GM23338 (cell line): ENCODE data around the gene SLC9A8. TPM values are rescaled to one million over a fixed set of nuclear protein-coding genes. Genes with fewer than 3 reads are reported as not detected.

Experiments used
- ATAC-seq: fragments of 200-7000 bp; cut with Tn5 transposase; 3 replicates; pipeline ENCODE4 v1.9.1; 2020
- DNase-seq: peaks from one replicate; pipeline ENCODE4 v3.0.0-alpha.2; 2015; ENCODE audit warnings: low spot score
- H2AFZ ChIP-seq: fragments of 200-600 bp; sonication (generic); 2 replicates; pipeline ENCODE4 v1.8.0; 2016; ENCODE audit warnings: antibody characterized with exemption, mild to moderate bottlenecking, moderate library complexity
- H3F3A ChIP-seq: fragments of 200-600 bp; sonication (generic); replicated peaks from 2 replicates; pipeline ENCODE4 v1.8.0; 2017; ENCODE audit warnings: antibody characterized with exemption, mixed run types, low read depth
- H3K27ac ChIP-seq: fragments of 200-600 bp; sonication (generic); 2 replicates; pipeline ENCODE4 v1.6.1; 2016; ENCODE audit warnings: low read depth
- H3K27me3 ChIP-seq: fragments of 200-600 bp; sonication (generic); 2 replicates; pipeline ENCODE4 v1.8.0; 2016; ENCODE audit warnings: mild to moderate bottlenecking, mixed run types, moderate library complexity; ENCODE audit not compliant: insufficient read depth
- H3K36me3 ChIP-seq: fragments of 200-600 bp; sonication (generic); 2 replicates; pipeline ENCODE4 v1.8.0; 2016; ENCODE audit warnings: mild to moderate bottlenecking; ENCODE audit not compliant: insufficient read depth
- H3K4me1 ChIP-seq: fragments of 200-600 bp; sonication (generic); 2 replicates; pipeline ENCODE4 v1.8.0; 2016; ENCODE audit warnings: mild to moderate bottlenecking, moderate library complexity; ENCODE audit not compliant: insufficient read depth
- H3K4me2 ChIP-seq: fragments of 200-600 bp; sonication (generic); 2 replicates; pipeline ENCODE4 v1.7.1; 2017; ENCODE audit warnings: mixed run types
- H3K4me3 ChIP-seq: fragments of 200-600 bp; sonication (generic); 2 replicates; pipeline ENCODE4 v1.6.1; 2016; ENCODE audit warnings: mixed run types
- H3K79me2 ChIP-seq: fragments of 200-600 bp; sonication (generic); replicated peaks from 2 replicates; pipeline ENCODE4 v1.8.0; 2017; ENCODE audit warnings: mild to moderate bottlenecking; ENCODE audit not compliant: insufficient read depth
- H3K9me2 ChIP-seq: fragments of 200-600 bp; sonication (generic); 2 replicates; pipeline ENCODE4 v1.8.0; 2017; ENCODE audit not compliant: insufficient read depth
- H4K20me1 ChIP-seq: fragments of 200-600 bp; sonication (generic); replicated peaks from 2 replicates; pipeline ENCODE4 v1.8.0; 2017; ENCODE audit warnings: mild to moderate bottlenecking; ENCODE audit not compliant: insufficient read depth
- H3K27ac Mint-ChIP-seq: 2 replicates; pipeline ENCODE4 v1.8.0; 2020; ENCODE audit warnings: inconsistent platforms, mild to moderate bottlenecking, moderate library complexity, mixed read lengths
- H3K27me3 Mint-ChIP-seq: 3 replicates; pipeline ENCODE4 v1.8.0; 2022; ENCODE audit warnings: low read depth, mild to moderate bottlenecking, moderate library complexity, mixed read lengths, inconsistent platforms; ENCODE audit not compliant: insufficient read depth, poor library complexity
- H3K36me3 Mint-ChIP-seq: 3 replicates; pipeline ENCODE4 v1.8.0; 2021; ENCODE audit warnings: low read depth, mild to moderate bottlenecking, inconsistent platforms, moderate library complexity, mixed read lengths
- H3K4me1 Mint-ChIP-seq: 3 replicates; pipeline ENCODE4 v1.8.0; 2020; ENCODE audit warnings: mild to moderate bottlenecking, inconsistent platforms, mixed read lengths
- H3K4me3 Mint-ChIP-seq: 3 replicates; pipeline ENCODE4 v1.8.0; 2021; ENCODE audit warnings: moderate library complexity, mild to moderate bottlenecking, inconsistent platforms, mixed read lengths
- H3K9me3 Mint-ChIP-seq: 3 replicates; pipeline ENCODE4 v1.8.0; 2020; ENCODE audit warnings: moderate library complexity, mild to moderate bottlenecking, inconsistent platforms, mixed read lengths
- NANOG ChIP-seq: IDR thresholded peaks from 2 replicates; pipeline ENCODE4 v1.6.1; 2016; ENCODE audit warnings: antibody characterized with exemption, borderline replicate concordance
- REST ChIP-seq: IDR thresholded peaks from one replicate; pipeline ENCODE4 v1.6.1; 2018; ENCODE audit warnings: antibody characterized with exemption; ENCODE audit not compliant: unreplicated experiment
- STAT1 ChIP-seq: IDR thresholded peaks from one replicate; pipeline ENCODE4 v1.6.1; 2016; ENCODE audit warnings: antibody characterized with exemption; ENCODE audit not compliant: unreplicated experiment
- ZNF114 ChIP-seq: fragments of 250-450 bp; sonication (Bioruptor Pico); IDR thresholded peaks from 2 replicates; pipeline ENCODE4 v1.5.0; 2020; ENCODE audit warnings: mild to moderate bottlenecking, moderate library complexity
- ZNF462 ChIP-seq: fragments of 250-450 bp; sonication (Bioruptor Pico); IDR thresholded peaks from 2 replicates; pipeline ENCODE4 v1.5.0; 2020; ENCODE audit warnings: mild to moderate bottlenecking, moderate library complexity
- polyA plus RNA-seq: library from polyadenylated mRNA; unstranded; fragments of >200 nt; fragmentation: Nextera tagmentation; extraction: Ambion mirVana; gene quantifications from 2 replicates; pipeline ENCODE4 v1.2.1, GENCODE V29; 2016
- total RNA-seq: library from RNA; depleted of rRNA; stranded (reverse); fragments of >200 nt; shearing (Covaris generic); gene quantifications from 2 replicates; pipeline ENCODE4 v1.2.3, GENCODE V29; 2014

SLC9A8 gene
- total and polyA plus RNA-seq, 2 experiments from 2014 or later: 2.6 to 6.4 TPM

- no peak for TF ChIP-seq ZNF462 (CRISPR knock-in tag)
These were observed 95.0 kb downstream of the SLC9A8 start (continued) for GRCh38 chr20:49907405-49908257.

- Mint-ChIP-seq H3K27me3 (no peaks in the 10 kb centered on the region), H3K9me3 (no peaks in the 10 kb centered on the region), H3K36me3 (peaks cover 21% of the 10 kb centered on the region), H3K4me1 (no peaks in the 10 kb centered on the region), H3K27ac (no peak overlapping the region), H3K4me3 (no peak overlapping the region; the same call in 2 of the 3 replicates)
- Histone ChIP-seq H3K4me2 (no peak overlapping the region), H3K27ac (no peak overlapping the region), H2AFZ (no peak overlapping the region), H3F3A (no peaks in the 10 kb centered on the region), H3K9me2 (no peaks in the 10 kb centered on the region), H3K4me3 (no peak overlapping the region), H3K36me3 (no peaks in the 10 kb centered on the region; the same call in 1 of the 2 replicates), H3K27me3 (no peaks in the 10 kb centered on the region), H3K4me1 (no peaks in the 10 kb centered on the region), H4K20me1 (peaks cover 20% of the 10 kb centered on the region), H3K79me2 (peaks cover 41% of the 10 kb centered on the region)
- no peak for DNase-seq
- no peak for ATAC-seq
- no peak for TF ChIP-seq NANOG
- TF ChIP-seq STAT1: no peak
- no peak for TF ChIP-seq REST
- no peak for TF ChIP-seq ZNF114
- no peak for TF ChIP-seq ZNF462 (CRISPR knock-in tag)
These were observed 95.6 kb downstream of the SLC9A8 start for GRCh38 chr20:49908258-49908565.
